GM19240 (cell line): Measurements from ENCODE around the gene DIDO1.

Experiments used
- DNase-seq: peaks from one replicate; pipeline ENCODE4 v3.0.0; 2011; ENCODE audit warnings: low spot score; ENCODE audit not compliant: insufficient read length

DIDO1 gene

DNA sequence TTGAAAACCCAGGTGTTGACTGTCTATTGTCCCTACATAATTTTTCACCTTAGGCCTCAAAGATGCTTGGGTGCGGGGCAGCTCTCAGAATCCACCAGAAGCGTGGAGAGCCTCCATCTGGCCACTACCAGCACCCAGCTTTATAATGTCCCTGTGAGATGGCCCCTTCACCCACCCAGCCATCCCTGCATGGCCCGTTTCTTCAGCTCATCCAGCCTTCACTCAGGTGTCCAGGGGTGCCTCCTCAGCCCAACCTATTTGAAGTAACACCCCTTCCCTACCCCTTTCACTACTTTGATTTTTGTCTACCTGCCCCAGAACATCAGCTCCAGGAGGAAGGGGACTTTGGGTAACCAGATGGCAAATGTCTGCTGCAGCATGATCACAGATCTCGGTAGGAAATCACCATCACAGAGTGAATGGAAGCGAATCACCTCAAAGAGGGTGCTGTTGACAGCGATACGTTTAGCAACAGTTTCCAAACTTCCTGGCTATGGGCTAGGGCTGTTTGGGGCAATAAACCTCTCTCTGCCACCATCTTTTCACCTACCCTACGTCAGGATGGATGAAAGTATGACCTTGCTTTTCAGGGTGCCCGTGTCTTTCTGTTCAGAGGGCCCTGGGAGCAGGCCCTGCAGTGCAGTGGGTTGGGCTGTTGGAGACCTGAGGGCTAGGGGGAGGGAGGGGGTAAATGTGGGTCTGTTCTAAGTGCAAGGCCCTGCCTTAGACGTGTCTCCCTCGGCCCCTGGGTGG lies 25.0 kb upstream of the DIDO1 start:
- no peak for DNase-seq

DNA sequence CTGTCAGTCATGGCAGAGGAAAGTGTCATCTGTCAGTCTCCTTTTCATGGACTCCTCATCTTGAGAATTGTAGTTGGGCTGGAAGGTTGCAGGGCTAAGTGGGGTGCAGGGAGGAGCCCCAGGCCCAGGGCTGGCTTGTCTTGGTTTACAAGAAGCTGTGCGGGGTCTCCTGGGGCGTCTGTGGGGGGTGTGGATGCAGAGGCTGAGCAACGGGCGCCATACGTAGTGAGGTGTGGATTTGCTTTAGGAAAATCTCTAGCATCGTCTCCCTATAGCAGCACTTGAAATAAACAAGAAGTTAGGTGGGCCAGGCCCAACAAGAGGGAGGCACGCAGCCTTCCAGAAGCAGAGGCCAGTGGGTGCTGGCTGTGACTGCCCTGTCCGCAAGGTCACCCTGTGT lies 24.4 kb upstream of the DIDO1 start:
- no peak for DNase-seq

DNA sequence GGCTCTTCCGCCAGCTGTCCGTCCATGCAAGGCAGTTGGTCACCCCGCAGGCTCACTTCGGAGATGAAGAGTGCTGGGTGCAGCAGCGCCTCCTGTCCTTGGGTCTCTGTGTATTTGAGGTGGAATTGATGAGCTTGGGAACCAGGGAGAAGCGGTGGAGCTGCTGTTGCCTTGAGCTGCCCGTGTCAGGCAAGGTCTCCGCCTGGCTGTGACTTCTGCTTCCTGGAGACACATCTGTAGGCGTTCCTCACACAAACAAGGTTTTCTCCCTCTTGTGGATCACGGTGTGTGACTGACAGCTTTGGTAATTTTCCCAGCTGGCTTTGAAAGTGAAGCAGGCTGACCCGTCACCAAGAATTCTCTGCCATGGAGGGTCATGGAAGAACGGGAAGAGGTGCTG lies 23.7 kb upstream of the DIDO1 start:
- no peak for DNase-seq

GRCh38 chr20:62949153-62949821 lies 23.0 kb upstream of the DIDO1 start:
- DNase-seq, result no peak

- DNase-seq, result no peak
Observed at GRCh38 chr20:62947532-62948300, 21.4 kb upstream of the DIDO1 start.

GRCh38 chr20:62946918-62947317 lies 20.6 kb upstream of the DIDO1 start:
- DNase-seq, result no peak

- no peak for DNase-seq
Observed at GRCh38 chr20:62945771-62946339, 19.6 kb upstream of the DIDO1 start.

DNA sequence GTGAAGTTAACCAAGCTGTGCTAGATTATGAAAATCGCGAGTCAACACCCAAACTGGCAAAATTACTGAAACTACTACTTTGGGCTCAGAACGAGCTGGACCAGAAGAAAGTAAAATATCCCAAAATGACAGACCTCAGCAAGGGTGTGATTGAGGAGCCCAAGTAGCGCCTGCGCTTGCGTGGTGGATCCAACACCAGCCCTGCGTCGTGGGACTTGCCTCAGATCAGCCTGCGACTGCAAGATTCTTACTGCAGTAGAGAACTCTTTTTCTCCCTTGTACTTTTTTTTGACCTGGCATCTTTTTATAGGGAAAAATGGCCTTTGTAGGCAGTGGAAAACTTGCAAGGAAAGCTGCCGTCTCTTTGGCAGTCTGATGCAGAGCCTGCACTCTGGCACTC lies 18.4 kb upstream of the DIDO1 start:
- DNase-seq, result no peak

DNA sequence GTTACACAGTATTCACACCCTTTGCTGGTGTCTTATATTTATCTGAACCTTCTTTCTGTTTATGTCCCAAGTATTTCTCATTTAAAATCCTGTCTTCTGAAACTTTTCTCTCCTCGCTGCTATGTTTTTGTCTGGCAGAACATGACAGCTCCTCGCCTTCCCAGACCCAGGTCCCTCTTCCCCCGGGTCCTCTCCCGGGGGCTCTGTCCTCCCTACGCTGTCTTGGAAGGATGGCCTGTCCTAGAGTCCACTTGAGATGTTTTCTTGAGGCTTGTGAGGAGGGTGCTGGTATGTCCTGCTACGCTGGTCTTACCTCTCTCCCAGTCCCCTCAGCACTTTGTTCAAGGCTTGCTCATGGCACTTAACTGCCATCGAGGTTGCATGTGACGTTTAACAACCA lies 17.9 kb upstream of the DIDO1 start:
- no peak for DNase-seq

DNA sequence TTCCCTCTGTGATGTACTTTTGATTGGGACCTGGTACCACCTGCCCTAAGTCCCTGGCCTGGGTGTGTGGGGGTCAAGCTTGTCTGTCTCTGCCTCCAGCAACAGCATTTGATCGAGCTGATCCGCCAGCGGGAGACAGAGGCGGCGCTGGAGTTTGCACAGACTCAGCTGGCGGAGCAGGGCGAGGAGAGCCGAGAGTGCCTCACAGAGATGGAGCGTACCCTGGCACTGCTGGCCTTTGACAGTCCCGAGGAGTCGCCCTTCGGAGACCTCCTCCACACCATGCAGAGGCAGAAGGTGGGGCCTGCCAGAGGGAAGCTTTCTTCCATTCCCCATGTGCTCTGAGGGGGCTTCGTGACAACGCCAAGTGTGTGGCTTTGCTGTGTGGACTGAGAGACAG lies 17.1 kb upstream of the DIDO1 start:
- DNase-seq, result no peak

- DNase-seq, result no peak
Observed at GRCh38 chr20:62942456-62942855, 16.2 kb upstream of the DIDO1 start.

DNA sequence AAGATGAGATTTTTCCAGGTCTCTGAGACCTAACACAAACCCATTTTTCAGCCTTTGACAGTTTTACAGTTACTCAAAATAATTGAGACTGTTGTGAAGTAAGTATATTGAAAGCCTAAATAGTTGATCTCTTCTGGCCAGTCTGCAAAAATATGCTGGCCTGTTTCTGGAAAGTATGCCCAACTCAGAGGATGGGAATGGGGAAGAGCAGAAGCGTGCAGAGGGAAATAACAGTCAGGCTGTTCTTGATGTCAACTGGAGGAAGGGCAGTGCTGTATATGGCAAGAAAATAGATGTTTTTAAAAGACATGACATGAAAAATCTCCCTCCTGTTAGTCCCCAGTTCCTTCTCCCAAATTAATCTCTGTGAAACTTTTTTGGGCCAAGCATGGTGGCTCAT lies 15.5 kb upstream of the DIDO1 start:
- DNase-seq, result no peak

GRCh38 chr20:62940875-62941274 lies 14.6 kb upstream of the DIDO1 start:
- no peak for DNase-seq

- no peak for DNase-seq
Observed at GRCh38 chr20:62938105-62938888, 12.0 kb upstream of the DIDO1 start, which contains the start of gene GID8. Gene GID8 (plus strand): TSS chr20:62938147. CDS start chr20:62941503, 3,356 bp downstream.

DNA sequence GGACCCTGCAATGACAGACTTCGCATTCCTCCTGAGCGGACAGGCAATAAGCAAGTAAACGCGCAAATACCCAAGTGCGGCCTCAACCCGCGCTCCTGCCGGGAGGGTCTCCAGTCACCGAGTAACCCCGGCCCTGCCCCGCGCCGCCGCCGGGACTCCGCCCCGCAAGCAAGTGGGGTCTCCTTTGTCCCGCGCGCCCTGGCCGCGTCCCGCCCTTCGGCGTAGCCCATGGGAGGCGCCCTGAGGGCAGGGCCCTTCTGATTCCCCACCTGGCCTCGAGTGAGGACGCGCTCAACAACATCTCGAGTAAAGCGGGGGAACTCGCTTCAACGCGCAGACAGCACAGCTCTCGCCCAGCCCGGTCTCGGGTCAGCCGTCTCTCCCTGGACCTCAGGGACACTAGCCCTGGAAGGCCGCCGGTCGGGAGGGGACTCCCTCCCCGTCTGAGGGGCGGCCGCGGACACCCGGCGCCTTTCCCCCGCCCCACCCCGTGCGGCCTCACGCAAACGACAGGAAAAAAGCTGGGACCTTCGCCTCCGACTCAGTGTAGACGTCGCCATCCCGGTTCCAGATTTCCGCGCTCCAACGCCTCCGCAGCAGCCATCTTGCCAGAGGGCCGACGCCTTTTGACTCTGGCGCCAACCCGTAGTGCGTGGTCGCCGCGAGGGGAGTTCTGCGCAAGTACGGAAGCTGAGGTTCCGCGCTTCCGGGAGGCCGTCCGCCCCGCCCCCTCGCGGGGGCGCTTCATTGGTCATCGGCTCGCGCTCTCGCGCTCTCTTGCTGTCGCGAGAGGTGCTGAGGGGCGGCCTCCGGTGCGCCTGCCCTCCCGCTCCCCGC lies 11.2 kb upstream of the DIDO1 start:
- DNase-seq, result peak; percentile 66

DNA sequence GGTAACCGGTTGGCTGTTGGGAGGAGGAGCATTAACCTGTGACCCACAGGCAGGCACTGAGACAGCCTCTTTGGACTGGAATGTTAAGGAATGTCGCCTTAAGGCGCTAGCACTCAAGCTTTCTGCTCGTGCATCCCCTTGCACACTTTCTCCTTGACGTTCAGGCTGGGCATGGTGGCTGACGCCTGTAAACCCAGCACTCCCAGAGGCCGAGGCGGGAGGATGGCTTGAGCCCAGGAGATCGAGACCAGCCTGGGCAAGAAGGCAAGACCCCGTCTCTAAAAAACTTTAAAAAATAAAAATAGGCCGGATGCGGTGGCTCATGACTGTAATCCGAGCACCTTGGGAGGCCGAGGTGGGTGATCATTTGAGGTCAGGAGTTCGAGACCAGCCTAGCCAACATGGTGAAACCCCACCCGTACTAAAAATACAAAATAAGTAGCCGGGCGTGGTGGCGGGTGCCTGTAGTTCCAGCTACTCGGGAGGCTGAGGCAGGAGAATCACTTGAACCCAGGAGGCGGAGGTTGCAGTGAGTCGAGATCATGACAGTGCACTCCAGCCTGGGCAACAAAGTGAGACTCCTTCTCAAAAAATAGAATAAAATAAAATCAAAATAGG lies 9.8 kb upstream of the DIDO1 start:
- no peak for DNase-seq

DNA sequence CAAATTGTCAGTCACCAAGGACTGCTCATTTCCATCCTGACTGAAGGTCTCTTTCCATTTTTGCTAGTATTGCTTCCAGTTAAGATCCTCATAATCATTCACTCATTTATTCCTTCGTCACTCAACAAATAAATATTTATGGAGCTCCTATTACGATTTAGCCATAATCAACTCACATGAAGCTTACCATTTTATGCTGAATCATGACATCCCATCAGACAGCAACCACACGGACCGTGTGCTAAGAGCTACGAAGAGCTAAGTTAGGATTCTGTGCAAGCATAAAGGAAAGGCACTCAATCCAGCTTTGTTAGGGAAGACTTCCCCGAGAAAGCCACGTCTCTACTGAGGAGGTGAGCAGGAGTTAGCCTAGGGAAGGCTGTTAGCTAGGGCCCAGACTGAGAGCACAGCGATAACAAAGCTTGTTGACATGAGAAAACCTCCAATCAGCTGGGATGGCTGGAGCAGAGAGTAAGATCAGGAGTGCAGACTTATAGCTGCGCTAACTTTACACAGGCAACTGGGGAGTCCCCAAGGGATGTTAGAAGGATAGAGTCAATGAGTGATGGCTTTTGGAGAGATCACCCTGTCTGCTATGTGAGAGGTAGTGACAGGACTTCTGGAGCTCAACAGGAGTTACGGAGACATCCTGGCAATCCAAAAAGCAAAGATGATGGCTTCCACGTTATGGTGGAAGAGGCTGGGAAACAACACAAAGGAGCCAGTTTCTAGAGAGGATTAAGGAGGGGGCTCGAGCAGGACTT lies 9.1 kb upstream of the DIDO1 start:
- DNase-seq, result no peak

- no peak for DNase-seq
Observed at GRCh38 chr20:62933966-62934365, 7.7 kb upstream of the DIDO1 start.

DNA sequence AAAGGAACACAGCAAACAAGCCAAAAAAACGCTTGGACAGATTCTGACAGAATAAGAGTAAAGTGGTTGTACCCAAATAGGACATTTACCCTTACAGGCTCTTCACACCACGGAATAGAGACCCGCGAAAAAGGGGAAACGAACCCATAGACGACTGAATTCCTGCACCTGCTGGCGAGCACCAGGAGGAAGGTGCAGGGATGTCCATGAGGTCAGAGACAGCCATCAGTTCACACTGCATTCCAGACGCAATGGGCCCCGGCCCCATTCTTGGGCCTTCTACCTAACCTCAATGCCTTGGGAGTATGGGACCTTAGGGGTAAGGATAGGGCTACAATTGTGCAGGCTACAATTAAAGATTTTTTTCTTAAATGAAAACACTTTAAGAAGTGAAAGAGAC lies 5.2 kb upstream of the DIDO1 start:
- DNase-seq, result no peak
